ENCODE measurements around the gene CAPN9.

CAPN9 gene

GRCh38 chr1:230745071-230745470, 2.1 kb upstream of the CAPN9 start:
- no peak for DNase-seq (ENCODE audit: low read depth in 2 of 2)

GRCh38 chr1:230746617-230747016, 571 bp upstream of the CAPN9 start:
- no peak for DNase-seq (ENCODE audit: low read depth in 2 of 2)

- no peak for DNase-seq (ENCODE audit: low read depth in 2 of 2)
Observed at GRCh38 chr1:230747890-230748800, 957 bp downstream of the CAPN9 start.

- DNase-seq (ENCODE audit: low read depth in 2 of 2), result no peak
Observed at GRCh38 chr1:230749150-230749549, 2.0 kb downstream of the CAPN9 start.

- no peak for DNase-seq (ENCODE audit: low read depth in 2 of 2)
Observed at GRCh38 chr1:230749635-230750034, 2.4 kb downstream of the CAPN9 start.

GRCh38 chr1:230750576-230750975, 3.4 kb downstream of the CAPN9 start:
- no peak for DNase-seq (ENCODE audit: low read depth in 2 of 2)

GRCh38 chr1:230750986-230751625, 3.9 kb downstream of the CAPN9 start:
- DNase-seq (ENCODE audit: low read depth in 2 of 2), result no peak

- no peak for DNase-seq (ENCODE audit: low read depth in 2 of 2)
Observed at GRCh38 chr1:230752407-230752806, 5.2 kb downstream of the CAPN9 start.

GRCh38 chr1:230753191-230753585, 6.0 kb downstream of the CAPN9 start:
- DNase-seq (ENCODE audit: low read depth in 2 of 2), result no peak

- no peak for DNase-seq (ENCODE audit: low read depth in 2 of 2)
Observed at GRCh38 chr1:230753586-230754251, 6.5 kb downstream of the CAPN9 start.

GRCh38 chr1:230754796-230755195, 7.6 kb downstream of the CAPN9 start:
- DNase-seq (ENCODE audit: low read depth in 2 of 2), result no peak

- no peak for DNase-seq (ENCODE audit: low read depth in 2 of 2)
Observed at GRCh38 chr1:230757856-230758708, 10.9 kb downstream of the CAPN9 start.

GRCh38 chr1:230758709-230759368, 11.7 kb downstream of the CAPN9 start:
- no peak for DNase-seq (ENCODE audit: low read depth in 2 of 2)

GRCh38 chr1:230759369-230760065, 12.3 kb downstream of the CAPN9 start:
- no peak for DNase-seq (ENCODE audit: low read depth in 2 of 2)

GRCh38 chr1:230760360-230760827, 13.2 kb downstream of the CAPN9 start:
- DNase-seq (ENCODE audit: low read depth in 2 of 2), result no peak

GRCh38 chr1:230761443-230762167, 14.4 kb downstream of the CAPN9 start:
- no peak for DNase-seq (ENCODE audit: low read depth in 2 of 2)

GRCh38 chr1:230763927-230764591, 16.9 kb downstream of the CAPN9 start:
- no peak for DNase-seq (ENCODE audit: low read depth in 2 of 2)

- no peak for DNase-seq (ENCODE audit: low read depth in 2 of 2)
Observed at GRCh38 chr1:230766318-230766717, 19.1 kb downstream of the CAPN9 start.

Data from stimulated activated CD8-positive, alpha-beta memory T cell treated with anti-CD3 and anti-CD28 coated beads, Interleukin-7, amount 100 ng/mL, for 1 hour (primary cell).